ENCODE results near the gene ZNF536.

Gene ZNF536

DNA sequence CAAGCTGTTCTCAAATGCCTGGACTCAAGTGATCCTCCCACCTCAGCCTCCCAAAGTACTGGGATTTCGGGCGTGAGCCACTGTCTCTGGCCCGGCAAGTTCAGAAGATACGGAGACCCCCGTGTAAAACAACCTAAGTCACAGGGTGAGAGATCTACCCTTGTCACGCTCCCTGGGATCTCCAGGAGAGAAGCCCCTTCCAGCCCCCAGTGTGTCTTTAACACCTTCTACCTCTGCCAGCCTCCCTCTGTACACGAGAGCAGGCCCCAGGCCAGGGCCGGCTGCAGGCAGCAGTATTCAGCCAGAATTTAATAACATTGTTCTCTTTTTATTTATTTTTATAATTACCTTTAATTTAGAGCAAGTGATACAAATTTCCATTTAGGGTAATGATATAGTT is 49.4 kb downstream of the ZNF536 start:
- no peak for DNase-seq (ENCODE audit: low read depth, low spot score)
- in situ Hi-C loops (cut with HindIII; ENCODE audit: low sequenced_read_pairs) = no loop called here
- no peak overlapping the region for H3K4me3 ChIP-seq (ENCODE audit: low read depth, low read length)
- TF ChIP-seq, protein P1, sequence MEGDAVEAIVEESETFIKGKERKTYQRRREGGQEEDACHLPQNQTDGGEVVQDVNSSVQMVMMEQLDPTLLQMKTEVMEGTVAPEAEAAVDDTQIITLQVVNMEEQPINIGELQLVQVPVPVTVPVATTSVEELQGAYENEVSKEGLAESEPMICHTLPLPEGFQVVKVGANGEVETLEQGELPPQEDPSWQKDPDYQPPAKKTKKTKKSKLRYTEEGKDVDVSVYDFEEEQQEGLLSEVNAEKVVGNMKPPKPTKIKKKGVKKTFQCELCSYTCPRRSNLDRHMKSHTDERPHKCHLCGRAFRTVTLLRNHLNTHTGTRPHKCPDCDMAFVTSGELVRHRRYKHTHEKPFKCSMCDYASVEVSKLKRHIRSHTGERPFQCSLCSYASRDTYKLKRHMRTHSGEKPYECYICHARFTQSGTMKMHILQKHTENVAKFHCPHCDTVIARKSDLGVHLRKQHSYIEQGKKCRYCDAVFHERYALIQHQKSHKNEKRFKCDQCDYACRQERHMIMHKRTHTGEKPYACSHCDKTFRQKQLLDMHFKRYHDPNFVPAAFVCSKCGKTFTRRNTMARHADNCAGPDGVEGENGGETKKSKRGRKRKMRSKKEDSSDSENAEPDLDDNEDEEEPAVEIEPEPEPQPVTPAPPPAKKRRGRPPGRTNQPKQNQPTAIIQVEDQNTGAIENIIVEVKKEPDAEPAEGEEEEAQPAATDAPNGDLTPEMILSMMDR (IDR thresholded peaks at IDR 0.05; ENCODE audit: low read depth, low read length) = no peak

DNA sequence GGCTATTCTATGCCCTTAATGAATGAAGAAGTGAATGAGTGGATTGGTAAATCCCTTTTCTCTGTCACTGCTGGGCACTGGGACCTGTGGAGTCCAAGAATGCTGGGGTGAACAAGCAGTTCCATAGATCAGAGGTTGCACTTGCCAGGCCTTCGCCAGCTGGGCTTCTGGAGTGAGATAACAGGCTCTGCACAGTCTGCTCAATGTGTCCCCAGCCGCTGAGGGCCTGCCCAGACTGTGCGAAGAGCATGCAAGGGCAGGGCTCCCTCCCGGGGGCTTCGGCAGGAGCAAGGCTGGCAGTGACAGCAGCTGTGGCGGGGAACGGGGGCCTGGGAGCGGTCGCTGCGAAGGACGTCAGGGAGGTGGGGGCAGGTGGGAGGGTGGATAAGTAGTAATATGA is 51.3 kb downstream of the ZNF536 start:
- no peak for DNase-seq (ENCODE audit: low read depth, low spot score)
- TF ChIP-seq, protein P1 (IDR thresholded peaks at IDR 0.05; ENCODE audit: low read depth, low read length) = no peak
- no peak overlapping the region for H3K4me3 ChIP-seq (ENCODE audit: low read depth, low read length)
- in situ Hi-C loops (cut with HindIII; ENCODE audit: low sequenced_read_pairs) = no loop called here

DNA sequence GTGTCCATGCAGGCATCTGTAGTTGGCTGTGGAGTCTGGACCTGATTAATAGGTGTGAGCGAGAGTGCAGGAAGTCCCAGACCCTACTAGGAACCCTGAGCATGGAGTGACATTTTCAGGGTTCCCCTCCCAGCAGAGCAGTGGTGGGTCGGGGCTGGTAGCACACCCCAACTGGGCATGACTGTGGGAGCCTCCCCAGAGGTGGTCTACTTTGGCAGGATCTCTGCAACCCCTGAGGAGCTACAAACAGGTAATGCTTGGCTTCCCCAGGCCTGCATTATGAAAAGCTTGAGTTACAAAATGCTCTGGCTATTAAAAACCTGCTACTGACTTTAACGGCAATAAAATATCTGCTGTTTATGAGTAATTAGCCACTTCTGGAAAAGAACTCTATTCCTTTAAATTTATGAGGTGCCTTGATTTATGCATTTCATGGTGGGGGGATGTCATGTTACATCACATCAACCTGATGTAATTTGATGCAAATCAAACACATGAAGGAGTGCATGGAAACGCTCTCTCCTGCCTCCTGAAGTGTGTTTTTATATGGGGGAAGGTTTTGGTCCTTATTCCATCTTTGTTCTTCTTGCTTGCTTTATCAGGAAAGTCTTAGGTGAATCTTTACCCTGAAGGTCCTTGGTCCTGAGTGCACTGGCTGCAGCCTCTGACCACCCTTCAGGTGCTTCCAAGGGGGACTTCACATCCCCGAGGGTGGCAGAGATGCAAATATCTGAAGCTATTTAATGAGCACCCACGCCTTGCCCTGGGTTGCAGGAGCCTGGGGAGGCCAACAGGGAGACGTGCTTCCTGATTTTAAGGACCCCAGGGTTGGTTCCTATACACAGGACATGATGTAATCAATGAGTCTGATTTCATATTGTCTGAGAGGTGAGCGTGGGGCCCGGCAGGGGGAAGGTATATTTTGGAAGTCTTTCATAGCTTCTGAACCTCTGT is 54.0 kb downstream of the ZNF536 start:
- TF ChIP-seq, protein P1 (IDR thresholded peaks at IDR 0.05; ENCODE audit: low read depth, low read length) = no peak
- no peak overlapping the region for H3K4me3 ChIP-seq (ENCODE audit: low read depth, low read length)
- DNase-seq (ENCODE audit: low read depth, low spot score) = no peak
- in situ Hi-C loops (cut with HindIII; ENCODE audit: low sequenced_read_pairs) = no loop called here

DNA sequence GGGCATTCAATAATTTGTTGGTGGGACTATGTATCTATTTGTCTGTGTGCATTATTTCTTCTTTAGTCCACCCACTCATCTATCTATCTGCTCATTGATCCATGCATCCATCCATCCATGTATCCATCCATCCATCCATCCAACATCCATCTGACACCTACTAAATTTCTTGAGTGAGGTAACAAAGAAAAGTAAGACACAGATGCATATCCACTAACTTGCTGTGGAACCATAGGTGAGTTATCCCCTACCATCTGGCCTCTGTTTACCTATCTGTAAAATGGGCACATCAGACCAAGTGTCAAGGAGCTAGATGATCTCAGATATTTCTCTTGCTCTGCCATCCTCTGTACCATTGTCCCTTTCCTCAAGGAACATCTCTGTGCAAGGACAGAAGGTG is 54.7 kb downstream of the ZNF536 start:
- H3K4me3 ChIP-seq (ENCODE audit: low read depth, low read length) = no peak overlapping the region
- DNase-seq (ENCODE audit: low read depth, low spot score) = no peak
- in situ Hi-C loops (cut with HindIII; ENCODE audit: low sequenced_read_pairs) = no loop called here
- TF ChIP-seq, protein P1 (IDR thresholded peaks at IDR 0.05; ENCODE audit: low read depth, low read length) = no peak

DNA sequence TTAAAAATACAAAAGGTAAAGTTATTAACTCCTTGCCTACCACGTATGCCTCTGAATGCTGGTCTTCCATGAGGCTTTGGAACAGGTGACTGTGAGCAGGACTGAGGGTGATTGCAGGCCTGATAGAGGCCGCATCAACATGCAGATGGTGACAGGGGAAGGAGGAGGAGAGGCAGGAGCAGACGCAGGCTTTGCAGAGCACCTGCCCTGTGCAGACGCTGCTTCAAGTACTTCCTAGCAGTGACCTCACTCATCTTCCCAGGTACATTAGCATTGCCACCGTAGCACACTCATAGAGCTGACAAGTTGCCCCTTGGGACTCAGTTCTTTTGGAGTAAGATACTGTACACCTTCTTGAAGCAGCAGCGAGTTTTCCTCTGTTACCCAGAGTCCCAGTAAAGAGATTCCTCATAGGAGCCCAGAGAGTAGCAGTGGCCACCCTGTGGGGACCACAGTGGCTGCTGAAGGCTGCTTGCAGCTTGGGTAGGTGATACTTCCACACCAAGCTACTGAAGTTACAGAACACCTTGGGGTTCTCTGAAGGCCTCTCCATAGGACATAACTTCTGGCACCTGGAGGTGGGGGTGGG is 56.0 kb downstream of the ZNF536 start:
- no peak overlapping the region for H3K4me3 ChIP-seq (ENCODE audit: low read depth, low read length)
- TF ChIP-seq, protein P1 (IDR thresholded peaks at IDR 0.05; ENCODE audit: low read depth, low read length) = no peak
- in situ Hi-C loops (cut with HindIII; ENCODE audit: low sequenced_read_pairs) = no loop called here
- no peak for DNase-seq (ENCODE audit: low read depth, low spot score)

DNA sequence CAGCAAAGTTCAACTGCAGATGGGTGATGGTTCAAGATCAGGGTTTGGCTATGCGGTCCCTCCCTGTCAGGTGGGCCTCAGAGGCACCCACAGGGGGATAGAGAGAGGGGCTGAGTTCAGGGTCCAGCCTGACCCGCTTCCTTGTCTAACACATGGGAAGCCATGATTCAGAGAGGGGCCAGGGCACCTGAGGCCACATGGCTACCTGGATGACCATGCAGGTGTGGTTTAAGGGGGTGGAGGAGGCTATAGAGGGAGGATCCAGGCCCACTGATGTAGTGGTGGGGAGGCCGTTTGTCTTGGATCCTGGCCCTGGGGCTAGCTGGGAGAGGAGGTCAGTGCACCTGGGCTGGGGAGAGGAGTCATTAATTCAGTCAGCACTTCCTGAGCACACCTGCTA is 56.7 kb downstream of the ZNF536 start:
- no peak overlapping the region for H3K4me3 ChIP-seq (ENCODE audit: low read depth, low read length)
- TF ChIP-seq, protein P1 (IDR thresholded peaks at IDR 0.05; ENCODE audit: low read depth, low read length) = no peak
- no peak for DNase-seq (ENCODE audit: low read depth, low spot score)
- in situ Hi-C loops (cut with HindIII; ENCODE audit: low sequenced_read_pairs) = no loop called here
